ENCODE results near the gene AK6. TPM values are rescaled to one million over a fixed set of nuclear protein-coding genes. Genes with fewer than 3 reads are reported as not detected.

AK6 gene
- total RNA-seq, 1 experiment from 2014 or later, result 37.4 TPM

GRCh38 chr5:69341520-69342161 is 27.7 kb downstream of the AK6 start:
- no TSS peak for BruUV-seq (replicated peaks)

GRCh38 chr5:69335341-69335935 is 33.9 kb downstream of the AK6 start:
- ChIA-PET POLR2A (ENCODE audit: unreplicated experiment) (no interaction called here), CTCF (interaction anchor here (1.8 kb wide), 1 partner anchor 242 kb away, joined by 11 read pairs; the partner anchor contains the start of gene SLC30A5)
- peaks cover 8% of the 10 kb centered on the region for H3K4me1 ChIP-seq (ENCODE audit: insufficient read depth, low read length)
- no peak overlapping the region for H3K9ac ChIP-seq (ENCODE audit: low read length)
- H3K9me2 ChIP-seq (replicated peaks; ENCODE audit: low read length), result no peaks in the 10 kb centered on the region
- H3F3A ChIP-seq (ENCODE audit: low read length, unreplicated experiment), result peaks cover 4% of the 10 kb centered on the region
- no peak overlapping the region for H3K4me2 ChIP-seq (ENCODE audit: low read length)
- H3K27me3 ChIP-seq (ENCODE audit: low read length), result no peaks in the 10 kb centered on the region
- no TSS peak for BruUV-seq (replicated peaks)
- H3K79me2 ChIP-seq (ENCODE audit: low read length), result peaks cover 16% of the 10 kb centered on the region
- no peaks in the 10 kb centered on the region for H3K9me3 ChIP-seq (ENCODE audit: low read length)
- H3K36me3 ChIP-seq (ENCODE audit: low read depth, low read length), result no peaks in the 10 kb centered on the region
- ATAC-seq (no peak; the same call in 1 of the 2 replicates), DNase-seq (peak; percentile 24)
- intact Hi-C loops (cut with micrococcal nuclease), result no loop called here
- no peak overlapping the region for H3K27ac ChIP-seq (ENCODE audit: low read length)
- H2AFZ ChIP-seq (ENCODE audit: low read length), result no peak overlapping the region
- TF ChIP-seq EZH2 (IDR thresholded peaks at IDR 0.05; ENCODE audit: low read length, unreplicated experiment) (no peak), CTCF (conservative IDR thresholded peaks at IDR 0.05; ENCODE audit: low read depth, low read length) (no peak), EZH2phosphoT487 (IDR thresholded peaks at IDR 0.05; ENCODE audit: borderline replicate concordance, low read length) (no peak)
- H4K20me1 ChIP-seq (ENCODE audit: low read length), result no peaks in the 10 kb centered on the region
- H3K4me3 ChIP-seq (ENCODE audit: low read length), result no peak overlapping the region

More at GRCh38 chr5:69341520-69342161, 27.7 kb downstream of the AK6 start:
- no peaks in the 10 kb centered on the region for H3K9me2 ChIP-seq (replicated peaks; ENCODE audit: low read length)
- H3F3A ChIP-seq (ENCODE audit: low read length, unreplicated experiment), result no peaks in the 10 kb centered on the region
- no peaks in the 10 kb centered on the region for H3K9me3 ChIP-seq (ENCODE audit: low read length)
- DNase-seq (peak; percentile 24), ATAC-seq (no peak)
- no peaks in the 10 kb centered on the region for H4K20me1 ChIP-seq (ENCODE audit: low read length)
- no peaks in the 10 kb centered on the region for H3K79me2 ChIP-seq (ENCODE audit: low read length)
- TF ChIP-seq EZH2 (IDR thresholded peaks at IDR 0.05; ENCODE audit: low read length, unreplicated experiment) (no peak), CTCF (conservative IDR thresholded peaks at IDR 0.05; ENCODE audit: low read depth, low read length) (no peak), EZH2phosphoT487 (IDR thresholded peaks at IDR 0.05; ENCODE audit: borderline replicate concordance, low read length) (no peak)
- H3K27me3 ChIP-seq (ENCODE audit: low read length), result no peaks in the 10 kb centered on the region
- H3K27ac ChIP-seq (ENCODE audit: low read length), result no peak overlapping the region
- H3K4me2 ChIP-seq (ENCODE audit: low read length), result no peak overlapping the region
- no peaks in the 10 kb centered on the region for H3K4me1 ChIP-seq (ENCODE audit: insufficient read depth, low read length)
- no peak overlapping the region for H3K4me3 ChIP-seq (ENCODE audit: low read length)
- CTCF ChIA-PET, result no interaction called here
- H3K36me3 ChIP-seq (ENCODE audit: low read depth, low read length), result no peaks in the 10 kb centered on the region
- POLR2A ChIA-PET (ENCODE audit: unreplicated experiment), result no interaction called here
- intact Hi-C loops (cut with micrococcal nuclease), result no loop called here
- H3K9ac ChIP-seq (ENCODE audit: low read length), result no peak overlapping the region
- no peak overlapping the region for H2AFZ ChIP-seq (ENCODE audit: low read length)

All from PC-3 (cell line).